Ishikawa (cell line): Measurements from ENCODE around the gene APELA.

Experiments
- CEBPB ChIP-seq: IDR thresholded peaks from 2 replicates; pipeline ENCODE4 v1.6.1; 2012
- CREB1 ChIP-seq: IDR thresholded peaks from 2 replicates; pipeline ENCODE4 v1.6.1; 2012; ENCODE audit warnings: low read depth
- EGR1 ChIP-seq: IDR thresholded peaks from 2 replicates; pipeline ENCODE4 v1.6.1; 2012
- EP300 ChIP-seq: IDR thresholded peaks from 2 replicates; pipeline ENCODE4 v1.6.1; 2012; ENCODE audit warnings: borderline replicate concordance
- FOXM1 ChIP-seq: IDR thresholded peaks from 2 replicates; pipeline ENCODE4 v1.6.1; 2012; ENCODE audit warnings: low read depth, borderline replicate concordance
- NFIC ChIP-seq: IDR thresholded peaks from 2 replicates; pipeline ENCODE4 v1.6.1; 2012
- RAD21 ChIP-seq: IDR thresholded peaks from 2 replicates; pipeline ENCODE4 v1.6.1; 2012; ENCODE audit warnings: low read depth
- REST ChIP-seq: IDR thresholded peaks from 2 replicates; pipeline ENCODE4 v1.6.1; 2012; ENCODE audit warnings: low read depth, mild to moderate bottlenecking
- TAF1 ChIP-seq: IDR thresholded peaks from 2 replicates; pipeline ENCODE4 v1.6.1; 2012; ENCODE audit warnings: low read depth, mild to moderate bottlenecking
- TCF12 ChIP-seq: IDR thresholded peaks from 2 replicates; pipeline ENCODE4 v1.6.1; 2012; ENCODE audit warnings: low read depth
- TEAD4 ChIP-seq: IDR thresholded peaks from 2 replicates; pipeline ENCODE4 v1.6.1; 2012
- YY1 ChIP-seq: IDR thresholded peaks from 2 replicates; pipeline ENCODE4 v1.6.1; 2012; ENCODE audit warnings: low read depth
- ZBTB7A ChIP-seq: IDR thresholded peaks from 2 replicates; pipeline ENCODE4 v1.6.1; 2012; ENCODE audit warnings: low read depth
- TF ChIP-seq, protein P1 (sequence below): IDR thresholded peaks from 2 replicates; pipeline ENCODE4 v1.6.1; 2012
- TF ChIP-seq, protein P2 (sequence below): IDR thresholded peaks from 2 replicates; pipeline ENCODE4 v1.6.1; 2012

The APELA gene

DNA sequence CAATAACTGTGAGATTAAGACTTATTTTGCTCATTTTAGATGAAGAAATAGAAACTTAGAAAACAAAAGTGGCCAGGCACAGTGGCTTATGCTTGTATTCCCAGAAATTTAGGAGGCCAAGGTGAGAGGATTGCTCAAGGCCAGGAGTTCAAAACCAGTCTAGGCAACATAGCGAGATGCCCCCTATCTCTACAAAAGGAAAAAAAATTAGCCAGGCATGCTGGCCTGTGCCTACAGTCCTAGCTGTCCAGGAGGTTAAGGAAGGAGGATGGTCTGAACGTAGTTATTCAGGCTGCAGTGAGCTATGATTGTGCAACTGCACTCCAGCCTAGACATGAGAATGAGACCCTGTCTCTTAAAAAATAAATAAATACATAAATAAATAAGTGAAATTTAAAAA lies 28.0 kb downstream of the APELA start:
- no peak for TF ChIP-seq CREB1
- TF ChIP-seq TEAD4 = no peak
- TF ChIP-seq FOXM1 = no peak
- no peak for TF ChIP-seq CEBPB
- no peak for TF ChIP-seq EGR1

GRCh38 chr4:164906368-164906767 lies 29.4 kb downstream of the APELA start:
- no peak for TF ChIP-seq CREB1
- no peak for TF ChIP-seq NFIC
- TF ChIP-seq REST = no peak
- no peak for TF ChIP-seq TEAD4
- no peak for TF ChIP-seq CEBPB
- no peak for TF ChIP-seq EGR1
- no peak for TF ChIP-seq TCF12
- TF ChIP-seq, protein P1, sequence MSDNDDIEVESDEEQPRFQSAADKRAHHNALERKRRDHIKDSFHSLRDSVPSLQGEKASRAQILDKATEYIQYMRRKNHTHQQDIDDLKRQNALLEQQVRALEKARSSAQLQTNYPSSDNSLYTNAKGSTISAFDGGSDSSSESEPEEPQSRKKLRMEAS = no peak
- TF ChIP-seq, protein P2, sequence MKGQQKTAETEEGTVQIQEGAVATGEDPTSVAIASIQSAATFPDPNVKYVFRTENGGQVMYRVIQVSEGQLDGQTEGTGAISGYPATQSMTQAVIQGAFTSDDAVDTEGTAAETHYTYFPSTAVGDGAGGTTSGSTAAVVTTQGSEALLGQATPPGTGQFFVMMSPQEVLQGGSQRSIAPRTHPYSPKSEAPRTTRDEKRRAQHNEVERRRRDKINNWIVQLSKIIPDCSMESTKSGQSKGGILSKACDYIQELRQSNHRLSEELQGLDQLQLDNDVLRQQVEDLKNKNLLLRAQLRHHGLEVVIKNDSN = no peak
- TF ChIP-seq TAF1 = no peak
- TF ChIP-seq EP300 = no peak
- no peak for TF ChIP-seq RAD21
- no peak for TF ChIP-seq ZBTB7A
- no peak for TF ChIP-seq FOXM1
- TF ChIP-seq YY1 = no peak

GRCh38 chr4:164913506-164913905 lies 36.5 kb downstream of the APELA start:
- peak; percentile 52 for TF ChIP-seq RAD21

GRCh38 chr4:164918956-164919355 lies 42.0 kb downstream of the APELA start:
- no peak for TF ChIP-seq CEBPB
- TF ChIP-seq RAD21 = no peak
- TF ChIP-seq, protein P2 = no peak
- no peak for TF ChIP-seq REST
- TF ChIP-seq, protein P1 = no peak
- TF ChIP-seq CREB1 = no peak
- TF ChIP-seq TAF1 = no peak
- TF ChIP-seq TCF12 = no peak
- no peak for TF ChIP-seq ZBTB7A
- TF ChIP-seq FOXM1 = no peak
- TF ChIP-seq YY1 = no peak
- no peak for TF ChIP-seq EP300

DNA sequence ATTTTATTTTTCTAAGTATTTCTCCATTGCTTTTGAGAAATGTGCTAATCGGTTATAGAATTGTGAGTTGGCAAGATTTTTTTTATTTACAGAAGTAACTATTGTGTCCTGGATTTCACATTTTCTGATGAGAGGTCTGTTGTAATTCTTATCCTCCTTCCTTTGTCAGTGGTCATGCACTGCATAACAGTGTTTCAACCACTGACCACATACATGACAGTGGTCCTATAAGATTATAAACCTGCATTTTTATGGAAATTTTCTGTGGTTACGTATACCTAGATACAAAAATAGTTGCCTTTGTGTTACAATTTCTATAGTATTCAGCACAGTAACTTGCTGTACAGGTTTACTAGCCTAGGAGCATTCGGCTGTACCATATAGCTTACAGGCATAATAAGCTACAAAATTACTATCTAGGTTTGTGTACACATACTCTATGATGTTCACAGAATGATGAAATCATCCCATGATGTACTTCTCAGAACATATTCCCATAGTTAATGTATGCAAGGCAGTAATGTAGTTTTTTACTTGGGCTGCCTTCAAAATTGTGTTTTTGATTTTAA lies 47.8 kb downstream of the APELA start:
- TF ChIP-seq, protein P1 = no peak
- TF ChIP-seq FOXM1 = no peak
- TF ChIP-seq CEBPB = no peak
- no peak for TF ChIP-seq TCF12
- no peak for TF ChIP-seq TAF1
- TF ChIP-seq EGR1 = no peak

DNA sequence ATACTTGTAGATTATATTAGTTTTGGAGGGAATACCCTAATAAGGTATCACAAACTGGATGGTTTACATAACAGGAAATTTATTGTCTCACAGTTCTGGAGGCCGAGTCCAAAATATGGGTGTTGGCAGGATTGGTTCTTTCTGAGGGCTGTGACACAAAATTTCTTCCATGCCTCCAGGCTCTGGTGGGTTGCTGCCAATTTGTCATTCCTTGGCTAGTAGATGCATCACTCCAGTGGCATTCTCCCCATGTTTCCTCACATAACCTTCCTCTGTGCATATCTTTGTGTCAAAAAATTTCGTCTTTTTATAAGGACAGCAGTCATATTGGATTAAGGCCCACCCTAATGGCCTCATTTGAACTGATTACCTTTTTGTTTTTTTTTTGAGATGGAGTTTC lies 49.3 kb downstream of the APELA start:
- TF ChIP-seq EP300 = no peak
- no peak for TF ChIP-seq TEAD4
- no peak for TF ChIP-seq TCF12
- no peak for TF ChIP-seq CEBPB
- no peak for TF ChIP-seq TAF1
- TF ChIP-seq, protein P2 = no peak
- TF ChIP-seq, protein P1 = no peak
- TF ChIP-seq REST = no peak
- no peak for TF ChIP-seq NFIC
- TF ChIP-seq EGR1 = no peak
- TF ChIP-seq YY1 = no peak
- no peak for TF ChIP-seq ZBTB7A
- no peak for TF ChIP-seq RAD21
- no peak for TF ChIP-seq CREB1
- no peak for TF ChIP-seq FOXM1
